A673 (cell line): ENCODE results near the gene PXN.

Experiments used
- EZH2 ChIP-seq: fragments of 200-600 bp; sonication (generic); IDR thresholded peaks from 2 replicates; pipeline ENCODE4 v1.6.1; 2017; ENCODE audit warnings: borderline replicate concordance, low read depth, mild to moderate bottlenecking, mixed read lengths, antibody characterized with exemption, low read length; ENCODE audit not compliant: poor library complexity, severe bottlenecking
- TF ChIP-seq, protein P1 (sequence below): fragments of 300-800, 200-600 bp; sonication (generic); conservative IDR thresholded peaks from 2 replicates; pipeline ENCODE4 v1.5.1; 2017; ENCODE audit warnings: low read depth, mild to moderate bottlenecking, antibody characterized with exemption, low read length, moderate library complexity, mixed read lengths

DNA sequence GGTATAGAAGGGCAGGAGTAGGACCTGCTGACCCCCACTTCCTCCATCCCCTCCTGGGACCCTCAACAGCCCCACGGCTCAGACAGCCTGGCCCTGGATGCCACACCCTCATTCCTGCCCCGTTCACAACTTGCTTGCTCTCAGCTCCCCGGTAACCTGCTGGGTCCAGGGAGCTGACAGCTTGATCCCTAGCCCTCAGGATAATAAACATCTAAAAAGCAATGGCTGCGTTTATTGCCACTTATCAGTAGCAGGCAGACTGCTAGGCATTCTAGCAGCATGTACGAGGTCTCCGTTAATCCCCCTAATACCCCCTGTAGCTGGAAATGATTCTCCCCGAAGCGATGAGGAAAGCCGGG is 40.4 kb downstream of the PXN start:
- TF ChIP-seq, protein P1, sequence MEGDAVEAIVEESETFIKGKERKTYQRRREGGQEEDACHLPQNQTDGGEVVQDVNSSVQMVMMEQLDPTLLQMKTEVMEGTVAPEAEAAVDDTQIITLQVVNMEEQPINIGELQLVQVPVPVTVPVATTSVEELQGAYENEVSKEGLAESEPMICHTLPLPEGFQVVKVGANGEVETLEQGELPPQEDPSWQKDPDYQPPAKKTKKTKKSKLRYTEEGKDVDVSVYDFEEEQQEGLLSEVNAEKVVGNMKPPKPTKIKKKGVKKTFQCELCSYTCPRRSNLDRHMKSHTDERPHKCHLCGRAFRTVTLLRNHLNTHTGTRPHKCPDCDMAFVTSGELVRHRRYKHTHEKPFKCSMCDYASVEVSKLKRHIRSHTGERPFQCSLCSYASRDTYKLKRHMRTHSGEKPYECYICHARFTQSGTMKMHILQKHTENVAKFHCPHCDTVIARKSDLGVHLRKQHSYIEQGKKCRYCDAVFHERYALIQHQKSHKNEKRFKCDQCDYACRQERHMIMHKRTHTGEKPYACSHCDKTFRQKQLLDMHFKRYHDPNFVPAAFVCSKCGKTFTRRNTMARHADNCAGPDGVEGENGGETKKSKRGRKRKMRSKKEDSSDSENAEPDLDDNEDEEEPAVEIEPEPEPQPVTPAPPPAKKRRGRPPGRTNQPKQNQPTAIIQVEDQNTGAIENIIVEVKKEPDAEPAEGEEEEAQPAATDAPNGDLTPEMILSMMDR: no peak
- no peak for TF ChIP-seq EZH2
